Hematopoietic multipotent progenitor cell treated with erythropoietin and hydrocortisone succinate and interleukin-3 and kit ligand, for 15 days (in vitro differentiated cells): ENCODE results near the gene PEX5L.

ENCODE experiments used
- DNase-seq: peaks from one replicate; pipeline ENCODE4 v3.0.0-alpha.2; 2015; ENCODE audit warnings: low spot score

Gene PEX5L

GRCh38 chr3:179769411-179770247 lies 267.1 kb downstream of the PEX5L start:
- DNase-seq, result no peak

- DNase-seq, result no peak
Measured at GRCh38 chr3:179768080-179768479, 268.7 kb downstream of the PEX5L start.

- no peak for DNase-seq
Measured at GRCh38 chr3:179766416-179767133, 270.2 kb downstream of the PEX5L start.

GRCh38 chr3:179765396-179765795 lies 271.3 kb downstream of the PEX5L start:
- DNase-seq, result no peak

- no peak for DNase-seq
Measured at GRCh38 chr3:179760944-179761343, 275.8 kb downstream of the PEX5L start.

GRCh38 chr3:179750720-179751328 lies 285.9 kb downstream of the PEX5L start:
- no peak for DNase-seq

- DNase-seq, result no peak
Measured at GRCh38 chr3:179745716-179746115, 291.0 kb downstream of the PEX5L start.

- no peak for DNase-seq
Measured at GRCh38 chr3:179745079-179745478, 291.7 kb downstream of the PEX5L start.
